ENCODE data around the gene PPP1R26.
"Not testable (repeated sequence)": the region's sequence is repeated elsewhere in the genome, so short reads cannot be mapped to it uniquely, and the experiment has no call there.

PPP1R26 gene

GRCh38 chr9:135479469-135480052, at the start of gene PPP1R26:
Gene PPP1R26, plus strand, starts transcription at chr9:135479782. Its CDS starts 4,729 bp downstream, at chr9:135484511.
- no peaks in the 10 kb centered on the region; the same call in 1 of the 2 replicates for H3K36me3 ChIP-seq (ENCODE audit: control insufficient read depth, insufficient read depth, low read length)
- no peaks in the 10 kb centered on the region for H3K27me3 ChIP-seq (replicated peaks; ENCODE audit: control insufficient read depth, insufficient read depth, low read length)
- no peak for TF ChIP-seq CTCF (IDR thresholded peaks at IDR 0.05; ENCODE audit: insufficient read depth, low read length, poor library complexity, severe bottlenecking)
- peak within 1 kb of the TSS; percentile 70 for H3K4me3 ChIP-seq (replicated peaks; ENCODE audit: low read depth, low read length)
- no peak for DNase-seq (ENCODE audit: extremely low read depth, insufficient read length)

- Histone ChIP-seq H3K4me3 (replicated peaks; ENCODE audit: low read depth, low read length) (no peak overlapping the region), H3K27me3 (replicated peaks; ENCODE audit: control insufficient read depth, insufficient read depth, low read length) (no peaks in the 10 kb centered on the region), H3K36me3 (ENCODE audit: control insufficient read depth, insufficient read depth, low read length) (no peaks in the 10 kb centered on the region)
- DNase-seq (ENCODE audit: extremely low read depth, insufficient read length) = no peak
- TF ChIP-seq CTCF (IDR thresholded peaks at IDR 0.05; ENCODE audit: insufficient read depth, low read length, poor library complexity, severe bottlenecking) = no peak
These were observed 42.3 kb upstream of the PPP1R26 start for GRCh38 chr9:135437259-135437658.

DNA sequence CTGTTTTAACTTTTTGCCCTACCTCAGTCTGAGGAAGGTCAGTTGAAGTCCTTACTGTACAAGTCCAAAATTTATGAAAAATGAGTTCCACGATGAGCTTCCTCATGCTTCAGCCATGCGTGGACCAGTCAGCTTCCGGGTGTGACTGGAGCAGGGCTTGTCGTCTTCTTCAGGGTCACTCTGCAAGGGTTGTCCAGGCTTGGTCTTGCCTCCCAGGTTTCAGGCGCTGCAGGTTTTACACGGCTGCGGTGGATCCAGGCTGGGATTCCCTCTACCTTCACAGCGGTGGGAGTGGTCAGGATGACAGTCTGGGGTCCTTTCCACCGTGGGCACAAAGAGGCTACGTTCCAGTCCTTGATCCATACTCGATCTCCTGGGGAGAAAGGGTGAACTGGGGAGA, 41.9 kb upstream of the PPP1R26 start:
- not testable (repeated sequence) for H3K27me3 ChIP-seq (replicated peaks; ENCODE audit: control insufficient read depth, insufficient read depth, low read length); H3K4me3 ChIP-seq (replicated peaks; ENCODE audit: low read depth, low read length); H3K36me3 ChIP-seq (ENCODE audit: control insufficient read depth, insufficient read depth, low read length); DNase-seq (ENCODE audit: extremely low read depth, insufficient read length)

GRCh38 chr9:135438581-135439232, 40.9 kb upstream of the PPP1R26 start:
- DNase-seq (ENCODE audit: extremely low read depth, insufficient read length); H3K27me3 ChIP-seq (replicated peaks; ENCODE audit: control insufficient read depth, insufficient read depth, low read length): not testable (repeated sequence)

DNA sequence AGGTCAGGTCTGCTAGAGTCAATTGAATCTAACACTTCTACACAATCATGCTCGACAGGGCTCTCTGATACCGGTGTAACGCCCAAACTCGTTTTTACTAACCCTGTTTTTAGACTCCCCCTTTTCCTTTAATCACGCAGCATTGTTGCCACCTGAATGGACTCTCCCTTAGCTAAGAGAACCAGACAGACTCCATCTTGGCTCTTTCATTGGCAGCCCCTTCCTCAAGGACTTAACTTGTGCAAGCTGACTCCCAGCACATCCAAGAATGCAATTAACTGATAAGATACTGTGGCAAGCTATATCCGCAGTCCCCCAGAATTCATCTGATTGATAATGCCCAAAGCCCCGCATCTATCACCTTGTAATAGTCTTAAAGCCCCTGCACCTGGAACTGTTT, 40.1 kb upstream of the PPP1R26 start:
- not testable (repeated sequence) for DNase-seq (ENCODE audit: extremely low read depth, insufficient read length); H3K4me3 ChIP-seq (replicated peaks; ENCODE audit: low read depth, low read length); H3K27me3 ChIP-seq (replicated peaks; ENCODE audit: control insufficient read depth, insufficient read depth, low read length); H3K36me3 ChIP-seq (ENCODE audit: control insufficient read depth, insufficient read depth, low read length)

More at GRCh38 chr9:135438581-135439232, 40.9 kb upstream of the PPP1R26 start:
- not testable (repeated sequence) for H3K36me3 ChIP-seq (ENCODE audit: control insufficient read depth, insufficient read depth, low read length); H3K4me3 ChIP-seq (replicated peaks; ENCODE audit: low read depth, low read length)
- peak; percentile 50 for TF ChIP-seq CTCF (IDR thresholded peaks at IDR 0.05; ENCODE audit: insufficient read depth, low read length, poor library complexity, severe bottlenecking)

DNA sequence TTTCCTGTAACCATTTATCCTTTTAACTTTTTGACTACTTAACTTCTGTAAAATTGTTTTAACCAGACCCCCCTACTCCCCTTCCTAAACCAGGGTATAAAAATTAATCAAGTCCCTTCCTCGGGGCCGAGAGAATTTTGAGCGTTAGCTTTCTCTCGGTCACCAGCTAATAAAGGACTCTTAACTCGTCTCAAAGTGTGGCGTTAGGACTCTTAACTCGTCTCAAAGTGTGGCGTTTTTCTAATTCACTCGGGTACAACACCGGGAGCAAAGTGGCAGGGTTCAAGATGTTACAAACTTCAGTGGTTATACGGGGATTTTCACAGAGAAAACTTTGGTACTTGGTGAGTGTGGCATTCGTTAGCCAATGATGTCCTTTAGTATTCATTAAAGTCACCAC, 39.7 kb upstream of the PPP1R26 start:
- TF ChIP-seq CTCF (IDR thresholded peaks at IDR 0.05; ENCODE audit: insufficient read depth, low read length, poor library complexity, severe bottlenecking) = no peak
- H3K36me3 ChIP-seq (ENCODE audit: control insufficient read depth, insufficient read depth, low read length) = no peaks in the 10 kb centered on the region
- no peaks in the 10 kb centered on the region for H3K27me3 ChIP-seq (replicated peaks; ENCODE audit: control insufficient read depth, insufficient read depth, low read length)
- no peak for DNase-seq (ENCODE audit: extremely low read depth, insufficient read length)
- H3K4me3 ChIP-seq (replicated peaks; ENCODE audit: low read depth, low read length) = no peak overlapping the region
